CD4-positive, alpha-beta T cell (primary cell): Measurements from ENCODE around the gene CYP26B1. TPM values are rescaled to one million over a fixed set of nuclear protein-coding genes. Genes with fewer than 3 reads are reported as not detected.

Source experiments
- ATAC-seq: fragments of 200-7000 bp; cut with Tn5 transposase; one replicate; pipeline ENCODE4 v1.10.0; 2022; ENCODE audit warnings: mild to moderate bottlenecking; ENCODE audit not compliant: poor library complexity
- CTCF ChIA-PET: fragments of 350-600 bp; sonication (Branson Sonifier 250); formaldehyde crosslinking; loops from one replicate; lab custom pipeline; 2021; ENCODE audit warnings: antibody characterized with exemption, inconsistent platforms; lab: Charles Lee
- POLR2A ChIA-PET: fragments of 350-600 bp; sonication (Branson Sonifier 250); formaldehyde crosslinking; loops from one replicate; lab custom pipeline; 2021; ENCODE audit warnings: antibody characterized with exemption, inconsistent platforms; lab: Charles Lee
- DNase-seq, 14 experiments: peaks; one replicate each; pipeline ENCODE4 v3.0.0-alpha.2; 2013 to 2020; ENCODE audit warnings: mixed read lengths in 2 of 14
- H3K27ac ChIP-seq, 2 donors: one replicate each; pipeline versions ENCODE4 v1.5.1 to v1.7.0; 2013; ENCODE audit warnings: low read length in 2 of 2, low read depth in 1 of 2, mild to moderate bottlenecking in 1 of 2
- H3K27me3 ChIP-seq, 2 experiments: 1 replicate in 1 of 2; 2 replicates in 1 of 2; pipeline versions ENCODE4 v1.6.1 to v1.7.0; 2013; ENCODE audit warnings: low read length in 2 of 2, control low read depth in 1 of 2, mild to moderate bottlenecking in 1 of 2, moderate library complexity in 1 of 2; ENCODE audit not compliant: insufficient read depth in 2 of 2, control insufficient read depth in 1 of 2
- H3K36me3 ChIP-seq: one replicate; pipeline ENCODE4 v1.6.1; 2013; ENCODE audit warnings: low read length, control low read depth; ENCODE audit not compliant: insufficient read depth
- H3K4me1 ChIP-seq: one replicate; pipeline ENCODE4 v1.6.1; 2013; ENCODE audit warnings: low read length, control low read depth; ENCODE audit not compliant: insufficient read depth
- H3K4me3 ChIP-seq: one replicate; pipeline ENCODE4 v1.5.1; 2013; ENCODE audit warnings: mild to moderate bottlenecking, low read length, moderate library complexity
- H3K9me3 ChIP-seq, 2 experiments: 1 replicate in 1 of 2; 2 replicates in 1 of 2; pipeline versions ENCODE4 v1.6.1 to v1.7.0; 2013; ENCODE audit warnings: low read length in 2 of 2, mild to moderate bottlenecking in 2 of 2, control low read depth in 1 of 2, moderate library complexity in 1 of 2; ENCODE audit not compliant: control insufficient read depth in 1 of 2, insufficient read depth in 1 of 2
- H3K27ac Mint-ChIP-seq: one replicate; pipeline ENCODE4 v1.8.0; 2020; ENCODE audit warnings: mixed read lengths
- H3K27me3 Mint-ChIP-seq: one replicate; pipeline ENCODE4 v1.8.0; 2021; ENCODE audit warnings: mixed read lengths
- H3K36me3 Mint-ChIP-seq: one replicate; pipeline ENCODE4 v1.8.0; 2021; ENCODE audit warnings: low read depth, mixed read lengths
- H3K4me1 Mint-ChIP-seq: one replicate; pipeline ENCODE4 v1.8.0; 2021; ENCODE audit warnings: low read depth, mixed read lengths
- H3K4me3 Mint-ChIP-seq: one replicate; pipeline ENCODE4 v1.8.0; 2020; ENCODE audit warnings: mild to moderate bottlenecking, mixed read lengths
- H3K9me3 Mint-ChIP-seq: one replicate; pipeline ENCODE4 v1.8.0; 2020; ENCODE audit warnings: mixed read lengths
- CTCF ChIP-seq: fragments of 200-600 bp; IDR thresholded peaks from one replicate; pipeline ENCODE4 v1.8.0; 2022; ENCODE audit warnings: antibody characterized with exemption, mild to moderate bottlenecking
- intact Hi-C, 2 experiments: fragments of 100-400 bp; cut with DNase I in 1 of 2; cut with micrococcal nuclease in 1 of 2; formaldehyde crosslinking; loops; one replicate each; pipeline versions ENCODE4 v1.15.1 to v1.9.0; 2023 to 2025; cut with DNase I, micrococcal nuclease
- total RNA-seq, 174 experiments: library from RNA in 2 of 174; stranded (reverse) in 2 of 174; gene quantifications; one replicate each; pipeline ENCODE4 v1.2.3 and lab custom pipeline; 2021 to 2026

CYP26B1 gene
- total RNA-seq, 2 experiments from 2014 or later = 0.05 TPM; not detected in 1

GRCh38 chr2:72116081-72116533, 31.6 kb downstream of the CYP26B1 start:
- Mint-ChIP-seq H3K4me3 (no peak overlapping the region), H3K9me3 (no peaks in the 10 kb centered on the region), H3K4me1 (no peaks in the 10 kb centered on the region), H3K27me3 (peaks cover 21% of the 10 kb centered on the region), H3K27ac (no peak overlapping the region), H3K36me3 (no peaks in the 10 kb centered on the region)
- Histone ChIP-seq H3K4me1 (no peaks in the 10 kb centered on the region), H3K27ac (no peak overlapping the region), H3K4me3 (no peak overlapping the region), H3K27me3 (peaks cover 2 to 3% of the 10 kb centered on the region in 2 experiments), H3K36me3 (no peaks in the 10 kb centered on the region), H3K9me3 (peaks cover 0 to 18% of the 10 kb centered on the region in 2 experiments)
- ChIA-PET POLR2A (no interaction called here), CTCF (no interaction called here)
- no peak for TF ChIP-seq CTCF
- ATAC-seq (no peak), DNase-seq (no peak)
- intact Hi-C loops = no loop called here

GRCh38 chr2:72115110-72116080, 32.3 kb downstream of the CYP26B1 start:
- POLR2A ChIA-PET = no interaction called here
- Mint-ChIP-seq H3K4me3 (no peak overlapping the region), H3K27ac (no peak overlapping the region), H3K36me3 (no peaks in the 10 kb centered on the region), H3K4me1 (no peaks in the 10 kb centered on the region), H3K27me3 (peaks cover 21% of the 10 kb centered on the region), H3K9me3 (no peaks in the 10 kb centered on the region)
- DNase-seq (no peak), ATAC-seq (no peak)
- TF ChIP-seq CTCF = no peak
- Histone ChIP-seq H3K36me3 (no peaks in the 10 kb centered on the region), H3K27ac (no peak overlapping the region), H3K4me1 (no peaks in the 10 kb centered on the region), H3K27me3 (peaks cover 0 to 2% of the 10 kb centered on the region in 2 experiments), H3K4me3 (no peak overlapping the region), H3K9me3 (peaks cover 0 to 18% of the 10 kb centered on the region in 2 experiments)
- CTCF ChIA-PET = interaction anchor here (1.5 kb wide), 1 partner anchor 13 kb away, joined by 3 read pairs; no protein-coding TSS in a partner anchor
- intact Hi-C loops = no loop called here

- Mint-ChIP-seq H3K4me1 (no peaks in the 10 kb centered on the region), H3K36me3 (no peaks in the 10 kb centered on the region), H3K4me3 (no peak overlapping the region), H3K27me3 (peaks cover 23% of the 10 kb centered on the region), H3K27ac (no peak overlapping the region), H3K9me3 (no peaks in the 10 kb centered on the region)
- Histone ChIP-seq H3K4me1 (no peaks in the 10 kb centered on the region), H3K27me3 (peaks cover 0 to 2% of the 10 kb centered on the region in 2 experiments), H3K9me3 (peaks cover 0 to 18% of the 10 kb centered on the region in 2 experiments), H3K4me3 (no peak overlapping the region), H3K27ac (no peak overlapping the region), H3K36me3 (no peaks in the 10 kb centered on the region)
- intact Hi-C loops = no loop called here
- no peak for ATAC-seq
- ChIA-PET CTCF (interaction anchor here (1.5 kb wide), 1 partner anchor 12 kb away, joined by 3 read pairs; no protein-coding TSS in a partner anchor), POLR2A (no interaction called here)
- no peak for DNase-seq
- no peak for TF ChIP-seq CTCF
Measured at GRCh38 chr2:72114693-72115051, 33.0 kb downstream of the CYP26B1 start.
